GM18858 (cell line): ENCODE measurements around the gene MMEL1.
"Not testable (repeated sequence)": the region's sequence is repeated elsewhere in the genome, so short reads cannot be mapped to it uniquely, and the experiment has no call there.

ENCODE experiments used
- ATAC-seq: cut with Tn5 transposase; IDR thresholded peaks from one replicate; pipeline ENCODE4 v1.9.1; 2021; ENCODE audit not compliant: unreplicated experiment

MMEL1 gene

DNA sequence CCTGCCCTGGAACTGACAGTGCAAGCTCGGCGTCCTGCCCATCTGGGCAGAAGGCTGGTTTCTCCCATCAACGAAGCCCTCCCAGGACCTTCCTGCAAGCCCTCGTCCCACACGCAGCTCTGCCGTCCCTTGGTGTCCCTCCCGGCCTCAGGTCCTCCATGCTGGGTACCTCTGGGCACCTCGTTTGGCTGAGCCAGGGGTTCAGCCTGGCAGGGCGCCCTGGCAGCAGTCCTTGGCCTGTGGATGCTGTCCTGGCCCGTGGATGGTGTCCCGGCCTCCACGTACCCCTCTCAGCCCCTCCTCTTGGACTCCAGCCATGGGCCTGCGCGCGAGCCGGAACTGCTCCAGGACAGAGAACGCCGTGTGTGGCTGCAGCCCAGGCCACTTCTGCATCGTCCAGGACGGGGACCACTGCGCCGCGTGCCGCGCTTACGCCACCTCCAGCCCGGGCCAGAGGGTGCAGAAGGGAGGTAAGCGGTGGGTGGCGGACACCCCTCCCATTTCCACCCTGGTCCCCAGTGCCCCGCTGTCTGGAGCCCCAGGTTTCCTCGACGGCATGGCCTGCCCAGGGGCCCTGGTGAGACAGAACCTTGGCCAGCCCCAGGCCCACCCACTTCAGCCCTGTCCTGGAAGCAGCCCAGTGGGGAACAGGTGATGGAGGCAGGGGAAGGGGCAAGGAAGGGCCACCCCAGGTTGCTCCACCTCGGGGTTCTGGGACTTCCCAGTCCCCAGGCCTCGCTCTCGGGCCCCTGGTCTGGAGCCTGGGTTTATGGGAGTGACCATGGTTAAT lies 73.1 kb downstream of the MMEL1 start:
- no peak for ATAC-seq

DNA sequence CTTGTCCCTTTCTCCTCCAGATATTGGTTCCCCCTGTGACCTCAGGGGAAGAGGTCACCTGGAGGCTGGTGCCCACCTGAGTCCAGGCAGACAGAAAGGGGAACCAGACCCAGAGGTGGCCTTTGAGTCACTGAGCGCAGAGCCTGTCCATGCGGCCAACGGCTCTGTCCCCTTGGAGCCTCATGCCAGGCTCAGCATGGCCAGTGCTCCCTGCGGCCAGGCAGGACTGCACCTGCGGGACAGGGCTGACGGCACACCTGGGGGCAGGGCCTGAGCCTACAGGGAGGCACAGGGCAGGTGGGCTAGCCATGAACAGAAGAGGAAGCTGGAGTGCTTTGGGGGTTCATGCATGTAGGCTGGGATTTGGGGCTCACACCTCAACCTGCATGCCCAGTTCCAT lies 74.0 kb downstream of the MMEL1 start:
- ATAC-seq: no peak

DNA sequence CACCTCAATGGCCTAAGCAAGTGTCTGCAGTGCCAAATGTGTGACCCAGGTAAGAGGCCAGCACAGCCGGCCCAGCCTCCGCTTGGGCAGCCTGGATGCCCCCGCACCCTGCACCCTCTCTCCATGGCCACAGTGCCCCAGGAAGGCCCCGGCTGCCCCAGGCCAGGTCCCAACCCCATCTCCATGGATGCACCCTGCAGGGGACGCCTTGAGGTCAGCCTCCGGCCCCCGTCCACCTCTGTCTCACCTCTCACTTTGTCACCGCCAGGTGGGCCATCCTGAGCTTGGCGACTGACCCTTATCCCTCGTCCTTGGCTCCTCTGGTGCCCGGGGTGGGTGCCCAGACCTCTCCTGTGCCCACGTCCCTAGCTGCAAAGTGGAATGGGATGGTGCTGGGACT lies 74.4 kb downstream of the MMEL1 start:
- no peak for ATAC-seq

DNA sequence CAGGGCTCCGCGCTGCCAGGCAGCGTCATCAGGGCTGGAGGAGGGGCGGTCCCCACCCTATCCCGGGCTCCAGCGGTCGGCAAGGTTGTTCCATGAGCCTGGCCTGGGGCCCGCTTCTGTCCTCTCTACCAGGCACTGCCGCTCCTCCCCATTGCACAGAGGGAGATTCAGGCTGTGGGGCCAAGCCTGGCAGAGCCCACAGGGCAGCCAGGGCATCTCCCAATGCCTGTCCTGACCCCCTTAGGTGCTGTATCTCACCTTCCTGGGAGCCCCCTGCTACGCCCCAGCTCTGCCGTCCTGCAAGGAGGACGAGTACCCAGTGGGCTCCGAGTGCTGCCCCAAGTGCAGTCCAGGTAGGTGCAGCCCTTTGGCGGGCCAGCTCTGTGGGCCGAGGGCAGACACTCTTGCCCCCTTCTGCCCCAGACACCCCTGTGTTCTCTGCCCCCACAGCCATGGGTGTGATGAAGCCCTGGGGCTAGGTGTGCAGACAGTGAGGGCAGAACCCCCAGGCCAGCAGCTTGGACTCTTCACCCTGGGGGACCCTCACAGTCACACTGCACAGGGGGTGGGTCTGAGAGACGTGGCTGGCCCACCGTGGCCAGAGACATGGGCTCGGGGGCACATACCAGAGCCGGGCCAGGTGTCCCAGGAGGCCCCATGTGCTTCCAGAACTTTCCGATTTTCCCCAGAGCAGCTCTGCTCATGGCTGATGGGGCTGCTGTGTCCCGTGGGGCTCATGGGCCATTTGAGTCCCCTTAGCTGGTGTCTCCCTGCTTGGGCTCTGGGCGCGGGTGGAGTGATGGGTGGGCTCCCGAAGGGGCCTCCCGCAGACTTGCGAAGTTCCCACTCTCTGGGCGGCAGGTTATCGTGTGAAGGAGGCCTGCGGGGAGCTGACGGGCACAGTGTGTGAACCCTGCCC lies 75.1 kb downstream of the MMEL1 start:
- no peak for ATAC-seq

DNA sequence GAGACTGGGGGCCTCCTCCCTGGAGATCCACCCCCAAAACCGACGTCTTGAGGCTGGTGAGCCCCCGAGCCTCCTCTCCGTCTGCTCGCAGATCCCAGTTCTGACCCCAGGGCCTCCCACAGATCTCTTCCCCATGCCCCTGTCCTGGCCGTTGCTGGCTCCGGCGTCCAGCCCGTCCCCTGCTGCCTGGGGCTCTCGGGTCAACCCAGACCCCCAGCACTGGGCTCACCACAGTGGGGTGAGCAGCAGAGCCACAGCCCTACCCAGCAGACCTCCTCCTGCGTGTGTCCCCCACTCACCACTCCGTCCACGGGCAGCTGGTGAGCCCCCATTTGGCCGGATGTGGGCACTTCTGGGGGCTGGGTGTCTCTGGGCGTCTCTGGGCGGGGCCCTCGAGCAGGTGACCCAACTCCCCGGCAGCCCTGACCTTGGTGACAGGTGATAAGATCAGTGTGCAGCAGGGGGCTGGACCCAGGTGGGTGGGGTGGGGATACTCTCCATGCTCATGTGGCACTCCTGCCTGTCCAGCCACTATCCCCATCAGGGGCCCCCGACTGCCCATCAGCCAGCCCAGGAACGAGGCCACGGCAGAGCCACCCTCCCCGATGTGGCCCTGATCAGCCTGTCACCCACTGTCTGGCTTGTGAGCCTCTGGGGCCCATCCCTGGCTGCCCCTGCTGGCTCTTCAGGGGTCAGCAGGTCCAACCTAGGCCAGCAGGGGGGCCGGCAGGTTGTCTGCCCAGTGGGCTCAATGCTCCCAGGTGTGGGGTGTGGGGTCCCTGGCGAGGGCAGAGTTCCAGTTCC lies 75.9 kb downstream of the MMEL1 start:
- ATAC-seq: no peak

DNA sequence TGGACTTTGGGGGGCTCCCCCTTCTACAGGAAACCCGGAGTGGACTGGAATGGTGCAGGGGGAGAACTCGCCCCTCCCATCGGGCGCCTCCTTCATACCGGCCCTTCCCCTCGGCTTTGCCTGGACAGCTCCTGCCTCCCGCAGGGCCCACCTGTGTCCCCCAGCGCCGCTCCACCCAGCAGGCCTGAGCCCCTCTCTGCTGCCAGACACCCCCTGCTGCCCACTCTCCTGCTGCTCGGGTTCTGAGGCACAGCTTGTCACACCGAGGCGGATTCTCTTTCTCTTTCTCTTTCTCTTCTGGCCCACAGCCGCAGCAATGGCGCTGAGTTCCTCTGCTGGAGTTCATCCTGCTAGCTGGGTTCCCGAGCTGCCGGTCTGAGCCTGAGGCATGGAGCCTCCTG lies 76.5 kb downstream of the MMEL1 start, which contains the start of gene TNFRSF14:
TSS of gene TNFRSF14 (plus strand) at position 95 of the 401 bp plus-strand sequence. CDS start at position 389, 294 bp downstream.
- ATAC-seq: no peak

DNA sequence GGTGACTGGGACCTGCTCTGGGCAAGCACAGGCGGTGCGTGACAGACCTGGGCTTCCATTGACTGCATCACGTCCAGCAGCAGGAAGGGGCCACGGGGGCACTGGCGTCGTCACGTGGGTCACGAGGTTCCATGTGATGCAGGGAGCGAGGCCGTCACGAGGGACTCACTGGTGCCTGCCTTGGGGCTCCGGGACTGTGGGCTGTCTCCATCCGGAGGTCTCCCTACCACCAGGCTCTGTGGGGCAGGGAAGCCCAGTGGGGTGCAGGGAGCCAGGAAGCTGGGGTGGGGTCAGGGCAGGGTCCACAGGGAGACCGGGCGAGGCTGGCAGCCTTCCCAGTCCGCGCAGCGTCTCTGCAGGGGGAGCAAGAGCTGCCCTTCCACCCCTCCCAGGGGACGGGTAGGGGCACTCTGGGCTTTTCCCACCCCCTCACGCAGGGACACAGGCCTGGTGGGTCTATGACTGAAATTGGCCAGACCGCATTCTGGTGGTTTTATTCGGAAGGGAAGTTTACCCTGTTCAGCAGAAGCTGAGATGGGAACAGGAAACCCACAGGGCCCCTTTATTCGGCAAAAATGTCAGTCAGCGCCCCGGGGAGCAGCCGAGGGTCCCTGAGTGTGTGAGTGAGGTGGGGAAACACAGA lies 77.1 kb downstream of the MMEL1 start:
- no peak for ATAC-seq

DNA sequence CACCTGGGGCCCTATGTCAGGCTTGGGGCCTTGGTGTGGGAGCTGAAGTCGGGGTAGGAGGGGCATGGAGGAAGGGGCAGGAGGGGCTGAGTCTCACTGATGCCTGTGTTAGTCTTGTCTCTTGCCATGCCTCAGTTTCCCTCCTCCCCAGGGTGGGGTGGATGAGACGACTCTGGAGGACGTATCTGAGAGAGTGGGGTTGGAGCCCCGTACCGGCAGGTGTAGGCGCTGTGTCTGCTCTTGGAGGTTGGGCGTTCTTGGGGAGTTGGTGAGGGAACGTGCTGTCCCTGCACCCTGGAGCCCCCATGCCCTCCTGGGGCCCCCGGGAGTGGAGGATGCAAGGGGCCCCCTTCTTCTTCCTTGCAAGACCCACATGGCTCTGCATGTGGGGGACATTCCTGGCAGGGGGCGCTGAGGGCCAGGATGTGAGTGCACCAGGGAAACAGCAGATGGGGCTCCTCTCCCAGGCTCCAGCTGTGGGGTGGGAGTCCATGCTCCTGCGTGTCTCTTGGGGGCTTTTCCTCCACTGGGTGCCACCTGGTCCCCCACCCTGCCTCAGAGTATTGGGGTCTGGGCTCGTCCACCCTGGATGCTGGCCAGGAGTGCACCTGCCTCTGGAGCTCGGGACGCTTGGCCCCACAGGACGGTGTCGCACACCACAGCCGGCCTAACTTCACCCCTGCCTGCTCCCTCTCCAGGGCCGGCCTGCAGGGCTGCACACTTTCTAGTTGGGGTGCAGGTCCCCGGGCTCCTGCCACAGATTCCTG lies 78.0 kb downstream of the MMEL1 start:
- no peak for ATAC-seq

DNA sequence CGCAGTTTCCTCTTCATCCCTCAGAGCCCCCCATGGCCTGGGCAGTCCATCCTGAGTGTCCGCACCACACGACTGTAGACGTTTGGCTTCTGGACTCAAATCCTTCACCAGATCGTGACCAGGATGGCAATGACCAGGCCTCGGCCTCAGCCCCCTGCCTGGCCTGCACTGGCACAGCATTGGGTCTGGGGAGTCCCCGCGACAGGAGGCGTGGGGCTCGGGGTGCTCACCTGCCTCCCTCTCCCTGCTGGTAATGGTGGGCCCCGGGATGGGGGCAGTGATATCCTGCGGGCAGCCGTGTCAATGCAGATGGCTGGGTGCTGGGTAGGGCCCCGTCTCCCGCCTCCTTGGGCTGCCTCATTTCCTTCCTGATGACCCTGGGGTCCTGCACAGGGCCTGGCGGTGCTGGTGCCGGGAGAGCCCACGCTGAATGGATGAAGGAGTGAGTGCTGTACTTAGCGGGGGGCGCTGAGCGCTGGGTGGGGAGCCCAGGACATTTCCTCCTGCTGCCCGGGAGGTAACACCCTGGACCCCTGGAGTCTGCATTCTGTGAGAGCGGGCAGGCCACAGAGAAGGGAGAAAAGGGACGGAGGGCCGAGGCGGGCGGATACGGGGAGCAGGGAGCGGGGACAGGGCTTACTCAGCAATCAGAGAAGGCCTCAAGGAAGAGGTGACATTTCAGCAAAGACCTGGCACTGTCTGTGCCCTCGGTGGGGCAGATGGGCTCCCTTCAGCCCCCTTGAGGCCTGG lies 78.8 kb downstream of the MMEL1 start:
- ATAC-seq: no peak

DNA sequence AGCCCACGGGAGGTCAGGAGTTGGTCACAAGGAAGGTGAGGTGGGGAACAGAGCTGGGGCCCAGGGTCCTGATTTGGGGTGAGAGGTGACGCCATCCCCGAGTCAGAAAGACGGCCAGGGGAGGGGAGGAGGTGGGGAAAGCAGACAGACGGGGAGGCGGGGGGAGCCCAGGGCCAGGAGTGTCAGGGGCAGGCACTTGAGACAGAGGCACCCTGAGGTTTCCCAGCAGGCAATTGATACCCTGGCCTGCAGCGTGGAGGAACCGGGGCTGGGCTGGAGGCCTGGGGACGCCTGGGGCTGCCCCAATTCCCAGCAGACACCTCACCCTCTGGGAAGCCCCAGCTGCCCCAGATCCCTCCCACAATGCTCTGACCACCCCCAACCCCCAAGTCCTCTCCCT lies 79.7 kb downstream of the MMEL1 start:
- ATAC-seq: not testable (repeated sequence)

DNA sequence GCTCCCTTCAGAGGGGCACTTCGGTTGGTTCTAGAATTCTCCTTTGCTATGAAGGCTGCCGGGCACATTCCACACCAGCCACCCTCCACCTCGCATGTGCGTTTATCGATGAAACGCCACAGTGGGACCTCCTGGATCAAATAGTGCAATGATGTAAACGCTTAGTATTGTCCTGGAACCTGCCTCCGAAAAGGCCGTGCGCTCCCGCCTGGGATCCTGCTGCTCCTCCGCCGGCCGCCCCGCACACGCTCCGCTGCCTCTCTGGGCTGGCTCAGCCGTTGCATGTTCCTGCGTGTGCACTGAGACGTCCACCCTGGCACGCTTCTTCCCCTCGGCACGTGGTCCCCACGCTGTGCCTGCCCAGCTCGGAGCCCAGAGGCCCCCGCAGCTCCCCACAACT lies 80.6 kb downstream of the MMEL1 start:
- ATAC-seq: no peak

DNA sequence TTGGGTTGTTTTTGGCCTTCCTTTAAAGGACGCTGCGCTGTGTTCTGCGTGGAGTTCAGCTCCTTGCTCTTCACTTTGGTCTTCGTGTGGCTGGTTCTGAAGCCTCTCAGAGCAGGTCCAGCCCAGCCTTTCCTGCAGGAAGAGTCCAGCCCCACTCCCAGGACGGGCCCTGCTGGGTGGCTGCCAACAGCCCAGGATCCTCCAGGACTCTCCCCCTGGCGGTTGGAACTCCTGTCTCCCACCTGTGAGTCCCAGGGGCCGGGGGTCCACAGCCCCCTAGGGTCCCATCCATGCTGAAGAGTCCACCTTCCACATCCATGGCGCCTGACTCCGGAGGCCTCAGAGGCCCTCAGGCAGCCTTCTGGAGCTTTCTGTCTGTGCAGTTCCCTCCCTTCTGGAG lies 81.3 kb downstream of the MMEL1 start:
- ATAC-seq: not testable (repeated sequence)

DNA sequence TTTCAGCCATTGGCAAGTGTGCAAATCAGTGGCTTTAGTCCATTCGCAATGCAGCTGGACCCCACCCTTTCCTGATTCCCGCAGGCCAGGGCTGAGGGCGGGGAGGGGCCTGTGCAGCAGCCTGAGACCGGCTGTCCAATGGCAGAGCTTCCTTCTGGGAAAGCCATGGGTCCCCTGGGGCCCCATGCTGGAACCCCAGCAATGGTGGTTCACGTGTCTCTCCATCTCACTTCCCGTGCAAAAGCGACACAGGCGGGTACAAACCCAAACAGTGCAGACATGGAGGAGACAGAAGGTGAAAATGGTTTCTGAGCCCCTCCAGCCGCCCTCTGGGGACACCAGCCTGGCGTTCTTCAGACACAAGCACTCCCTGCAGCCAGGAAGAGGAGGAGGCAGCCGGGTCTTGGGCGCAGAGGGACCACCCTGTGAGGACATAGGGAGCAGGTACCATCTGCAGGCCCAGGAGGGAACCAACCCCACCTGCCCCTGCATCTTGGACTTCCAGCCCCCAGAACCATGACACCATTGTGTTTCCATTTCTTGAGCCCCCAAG lies 82.4 kb downstream of the MMEL1 start:
- ATAC-seq: not testable (repeated sequence)

DNA sequence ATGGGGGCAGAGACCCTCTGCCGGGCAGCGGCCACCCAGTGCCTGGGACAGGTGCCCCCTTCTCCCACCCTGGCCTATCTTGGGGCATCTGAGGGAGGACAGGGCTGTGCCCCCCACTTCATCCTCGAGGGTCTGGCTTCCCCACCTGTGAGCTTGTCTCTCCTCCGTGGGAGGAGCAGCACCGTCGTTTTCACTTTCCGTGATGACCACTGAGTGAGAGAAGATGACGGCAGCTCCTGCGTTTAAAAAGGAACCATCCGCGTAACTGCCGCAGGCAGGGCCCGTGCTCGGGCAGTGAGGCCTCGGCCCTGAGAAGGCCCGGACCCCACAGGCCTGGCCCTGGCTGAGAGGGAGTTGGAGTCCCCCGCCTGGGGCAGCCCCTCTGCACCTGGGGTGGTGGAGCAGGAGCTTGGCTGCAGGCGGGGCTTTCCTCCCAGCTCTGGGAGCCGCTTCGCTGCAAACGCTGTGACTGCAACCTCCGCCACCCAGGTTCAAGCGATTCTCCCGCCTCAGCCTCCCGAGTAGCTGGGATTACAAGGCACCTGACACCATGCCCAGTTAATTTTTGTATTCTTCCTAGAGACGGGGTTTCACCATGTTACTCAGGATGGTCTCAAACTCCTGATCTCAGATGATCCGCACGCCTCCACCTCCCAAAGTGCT lies 83.3 kb downstream of the MMEL1 start:
- ATAC-seq: not testable (repeated sequence)

DNA sequence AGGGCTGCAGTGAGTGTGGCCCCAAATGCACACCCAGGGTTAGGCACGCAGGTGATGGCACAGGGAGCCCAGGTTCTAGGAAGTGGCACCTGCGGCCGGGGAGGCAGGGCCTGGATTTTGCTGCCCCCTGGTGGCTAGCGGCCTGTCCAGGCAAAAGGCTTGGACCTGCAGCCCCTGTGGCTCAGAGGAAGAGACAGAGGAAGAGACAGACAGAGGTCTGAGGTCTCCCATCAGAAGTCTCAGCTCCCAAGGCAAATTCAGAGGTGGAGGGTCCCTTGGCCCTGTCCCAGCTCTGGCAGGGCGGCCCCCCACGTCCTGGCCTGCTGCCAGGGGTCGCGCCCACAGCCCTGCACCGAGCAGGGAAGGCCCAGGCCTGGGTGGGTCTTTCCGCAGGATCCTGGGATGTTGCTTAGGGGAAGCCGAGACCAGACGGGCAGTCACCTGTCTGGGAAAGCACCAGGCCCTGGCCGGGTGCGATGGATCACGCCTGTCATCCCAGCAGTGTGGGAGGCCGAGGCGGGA lies 84.7 kb downstream of the MMEL1 start:
- peak; percentile 28 for ATAC-seq

DNA sequence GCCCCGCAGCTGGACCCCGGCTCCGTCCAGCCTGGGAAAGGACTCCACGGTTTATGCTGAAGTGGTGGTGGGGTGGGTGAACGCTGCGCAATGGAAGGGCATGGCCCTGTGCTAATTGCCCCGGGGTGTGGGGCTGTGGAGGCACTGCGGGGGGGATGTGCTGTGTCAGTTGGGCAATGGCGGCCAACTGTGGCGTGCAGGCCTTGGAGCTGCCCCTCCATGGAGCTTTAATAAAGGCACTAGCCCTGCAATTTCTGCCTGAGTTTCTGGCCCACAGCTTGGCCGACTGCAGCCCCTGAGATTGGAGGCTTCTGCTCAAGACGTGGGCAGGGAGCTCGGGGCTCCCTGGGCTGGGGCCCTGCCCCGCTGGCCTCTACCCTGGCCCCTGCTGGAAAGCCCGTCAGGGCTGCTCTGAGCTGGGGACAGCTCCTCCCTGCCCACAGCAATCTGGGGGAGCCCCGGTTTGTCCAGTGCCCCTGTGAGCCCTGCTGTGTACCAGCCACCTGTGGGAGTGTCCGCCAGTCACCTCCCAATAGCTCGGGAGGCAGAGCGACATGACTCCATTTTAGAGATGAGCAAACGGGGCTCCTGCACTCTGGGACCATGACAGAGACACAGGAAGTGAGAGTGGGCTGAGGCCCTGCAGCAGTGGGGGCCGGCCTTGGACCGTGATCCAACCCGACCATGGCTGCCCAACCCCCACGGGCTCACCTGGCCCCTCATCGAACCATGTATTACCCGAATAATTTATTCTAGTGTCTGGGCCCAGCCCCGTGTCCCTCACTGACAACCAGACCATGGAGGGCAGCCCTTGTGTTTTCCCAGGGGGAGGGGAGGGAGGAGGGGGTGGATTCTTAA lies 85.4 kb downstream of the MMEL1 start:
- no peak for ATAC-seq

DNA sequence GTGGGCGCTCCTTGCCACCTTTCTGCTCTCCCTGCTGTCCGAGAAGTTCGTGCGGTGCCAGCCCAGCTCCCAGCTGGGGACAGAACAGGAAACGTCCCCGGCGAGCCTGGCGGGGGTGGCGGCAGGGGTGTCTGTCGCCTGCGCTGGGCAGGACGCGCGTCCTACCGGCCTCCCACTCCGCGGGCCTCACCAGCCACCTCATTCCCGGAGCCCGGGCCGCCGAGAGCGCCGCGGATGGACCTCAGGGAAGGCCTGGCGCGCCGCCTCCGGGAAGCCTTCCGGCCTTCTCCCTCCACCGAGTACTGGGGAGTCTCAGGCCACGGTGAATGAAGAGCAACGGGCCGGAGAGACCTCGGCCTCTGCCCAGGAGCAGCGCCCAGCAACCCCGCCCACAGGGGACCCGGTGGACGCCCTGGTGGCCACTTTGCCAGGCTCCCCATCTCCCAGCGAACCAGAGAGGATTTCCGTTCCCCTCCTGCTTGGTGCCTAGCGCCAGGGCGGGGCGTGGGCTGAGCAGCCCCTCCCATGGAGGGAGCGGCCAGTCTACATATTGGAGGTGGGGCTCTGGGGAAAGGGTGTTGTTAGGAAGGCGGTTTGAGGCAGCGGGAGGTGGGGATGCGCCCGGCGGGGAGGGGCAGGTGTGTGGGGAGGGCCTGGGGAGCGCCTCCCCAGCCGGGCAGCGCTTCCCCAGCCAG lies 86.2 kb downstream of the MMEL1 start:
- no peak for ATAC-seq
